ENCODE measurements around the gene CMTM7. TPM values are rescaled to one million over a fixed set of nuclear protein-coding genes. Genes with fewer than 3 reads are reported as not detected.

Gene CMTM7
- total and polyA plus RNA-seq, 11 donors: 2.3 to 16.8 (median 3.6) TPM

DNA sequence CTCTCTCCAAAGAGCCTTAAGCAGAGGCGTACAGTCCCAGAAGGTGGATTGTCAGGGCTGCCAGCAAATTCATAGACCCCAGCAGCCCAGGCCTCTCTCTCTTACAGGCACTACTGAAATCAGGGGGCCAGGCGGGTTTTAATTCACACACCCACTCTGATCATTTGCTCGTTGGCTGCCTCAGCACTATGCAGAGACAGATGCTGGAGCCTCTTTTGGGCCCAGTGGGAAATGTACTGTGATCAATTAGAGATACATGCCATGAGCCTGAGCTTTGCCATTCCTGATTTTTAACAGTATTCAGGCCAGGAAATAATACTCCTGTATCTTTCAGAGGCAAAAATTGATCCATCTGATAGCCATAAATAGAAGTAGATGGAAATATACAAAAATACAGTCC is 58.0 kb downstream of the CMTM7 start:
- intact Hi-C loops (cut with DNase I): no loop called here
- Histone ChIP-seq H3K27me3 (no peaks in the 10 kb centered on the region), H3K4me1 (peaks cover 0 to 7% (median 0%) of the 10 kb centered on the region in 12 donors), H3K36me3 (peaks cover 0 to 48% (median 1%) of the 10 kb centered on the region in 9 donors), H3K9me3 (peaks cover 0 to under 1% (median 0%) of the 10 kb centered on the region in 12 donors), H3K27ac (no peak overlapping the region), H3K4me3 (no peak overlapping the region)
- TF ChIP-seq, protein P1, sequence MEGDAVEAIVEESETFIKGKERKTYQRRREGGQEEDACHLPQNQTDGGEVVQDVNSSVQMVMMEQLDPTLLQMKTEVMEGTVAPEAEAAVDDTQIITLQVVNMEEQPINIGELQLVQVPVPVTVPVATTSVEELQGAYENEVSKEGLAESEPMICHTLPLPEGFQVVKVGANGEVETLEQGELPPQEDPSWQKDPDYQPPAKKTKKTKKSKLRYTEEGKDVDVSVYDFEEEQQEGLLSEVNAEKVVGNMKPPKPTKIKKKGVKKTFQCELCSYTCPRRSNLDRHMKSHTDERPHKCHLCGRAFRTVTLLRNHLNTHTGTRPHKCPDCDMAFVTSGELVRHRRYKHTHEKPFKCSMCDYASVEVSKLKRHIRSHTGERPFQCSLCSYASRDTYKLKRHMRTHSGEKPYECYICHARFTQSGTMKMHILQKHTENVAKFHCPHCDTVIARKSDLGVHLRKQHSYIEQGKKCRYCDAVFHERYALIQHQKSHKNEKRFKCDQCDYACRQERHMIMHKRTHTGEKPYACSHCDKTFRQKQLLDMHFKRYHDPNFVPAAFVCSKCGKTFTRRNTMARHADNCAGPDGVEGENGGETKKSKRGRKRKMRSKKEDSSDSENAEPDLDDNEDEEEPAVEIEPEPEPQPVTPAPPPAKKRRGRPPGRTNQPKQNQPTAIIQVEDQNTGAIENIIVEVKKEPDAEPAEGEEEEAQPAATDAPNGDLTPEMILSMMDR (IDR thresholded peaks at IDR 0.05): no peak
- TF ChIP-seq POLR2A (IDR thresholded peaks at IDR 0.05): no peak
- no peak for DNase-seq
- ATAC-seq: no peak
- 89 to 100% (median 96%) methylated on average over 2 to 3 of the region's 3 CpGs for WGBS, 4 donors

DNA sequence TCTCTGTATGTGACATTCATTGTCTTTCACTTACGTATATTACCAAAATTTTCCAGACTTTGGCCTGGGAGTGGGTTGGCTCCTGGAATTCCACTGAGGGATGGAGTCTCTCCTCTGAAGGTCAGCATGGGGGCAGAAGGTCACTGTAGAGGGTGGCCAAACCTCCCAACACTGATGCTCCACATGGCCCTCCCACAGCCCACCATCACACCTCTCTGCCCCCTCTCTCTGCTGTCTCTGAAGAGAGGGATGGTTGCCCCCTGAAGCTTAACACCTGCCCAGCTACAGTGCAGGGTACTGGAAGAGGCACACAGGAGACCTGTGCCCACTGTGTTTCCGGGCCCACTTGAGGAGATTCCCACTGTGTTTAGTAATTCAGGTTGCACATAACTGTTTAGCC is 58.8 kb downstream of the CMTM7 start:
- WGBS, 4 donors: 85 to 100% (median 97%) methylated on average over 2 of the region's 2 CpGs
- intact Hi-C loops (cut with DNase I): no loop called here

DNA sequence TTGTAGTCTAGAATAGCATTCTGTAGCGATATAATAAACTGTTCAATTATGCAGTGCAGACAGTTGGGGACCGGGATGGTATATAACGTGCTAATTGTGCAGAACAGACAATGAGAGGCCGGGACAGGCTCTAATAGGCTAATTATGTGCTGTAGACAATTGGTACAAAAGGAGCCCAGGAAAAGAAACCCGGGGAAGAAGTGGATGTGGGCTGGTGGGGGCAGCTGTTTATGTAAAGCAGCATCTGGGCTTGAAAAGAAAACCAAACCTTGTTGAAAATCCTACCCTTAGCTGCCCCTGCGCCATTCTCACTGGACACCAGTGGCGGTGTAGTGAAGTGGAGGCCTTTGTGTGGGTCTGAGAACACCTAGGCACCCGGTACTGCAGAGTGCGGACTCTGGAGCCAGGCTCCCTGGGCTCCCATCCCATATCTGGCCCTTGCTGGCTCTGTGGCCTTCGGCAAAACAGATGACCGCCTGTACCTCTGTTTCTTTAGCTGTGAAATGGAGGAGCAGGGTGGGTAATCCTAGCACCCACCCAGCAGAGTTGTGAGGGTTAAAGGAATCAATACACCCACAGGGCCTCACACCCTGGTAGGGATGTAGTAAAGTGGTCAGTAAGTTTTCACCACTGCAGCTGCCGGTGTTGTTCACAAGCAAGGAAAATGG is 59.5 kb downstream of the CMTM7 start:
- no peaks in the 10 kb centered on the region for H3K27me3 ChIP-seq
- ATAC-seq (no peak), DNase-seq (no peak)
- peaks cover 0 to 57% (median 0%) of the 10 kb centered on the region in 9 donors for H3K36me3 ChIP-seq
- TF ChIP-seq POLR2A (IDR thresholded peaks at IDR 0.05): no peak
- no peak overlapping the region for H3K4me3 ChIP-seq
- intact Hi-C loops (cut with DNase I): no loop called here
- WGBS, 4 donors: 93 to 98% (median 95%) methylated on average over 12 of the region's 12 CpGs
- no peak overlapping the region for H3K27ac ChIP-seq
- no peaks in the 10 kb centered on the region for H3K9me3 ChIP-seq
- H3K4me1 ChIP-seq: peaks cover 0 to 10% (median 0%) of the 10 kb centered on the region in 12 donors

More for the DNA sequence above, 58.8 kb downstream of the CMTM7 start:
- Histone ChIP-seq H3K36me3 (peaks cover 0 to 56% (median 0%) of the 10 kb centered on the region in 9 donors), H3K4me3 (no peak overlapping the region), H3K4me1 (peaks cover 0 to 7% (median 0%) of the 10 kb centered on the region in 12 donors), H3K9me3 (no peaks in the 10 kb centered on the region), H3K27me3 (no peaks in the 10 kb centered on the region), H3K27ac (no peak overlapping the region)
- DNase-seq (no peak), ATAC-seq (no peak)
- TF ChIP-seq POLR2A (IDR thresholded peaks at IDR 0.05): no peak
- TF ChIP-seq, protein P1 (IDR thresholded peaks at IDR 0.05): no peak

DNA sequence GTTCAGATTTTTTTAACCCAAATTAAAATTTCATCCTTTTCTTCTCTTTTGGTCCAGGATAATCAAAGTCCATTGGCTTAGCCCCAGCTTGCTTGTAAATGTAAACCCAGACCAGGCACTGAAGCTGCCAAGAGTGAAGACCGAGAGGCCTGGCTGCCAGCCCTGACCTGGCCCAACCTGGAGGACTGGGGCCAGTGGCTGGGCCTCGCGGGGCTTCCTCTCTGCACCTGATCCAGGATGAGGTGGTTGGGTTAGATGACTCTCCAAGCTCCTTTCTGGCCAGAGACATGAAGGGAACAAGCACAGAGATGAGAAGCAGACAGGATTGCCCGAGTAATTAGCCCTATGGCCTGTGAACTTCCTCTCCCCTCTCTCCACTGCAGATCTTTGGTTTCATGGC is 60.4 kb downstream of the CMTM7 start:
- TF ChIP-seq, protein P1 (IDR thresholded peaks at IDR 0.05): no peak
- TF ChIP-seq POLR2A (IDR thresholded peaks at IDR 0.05): no peak
- no peak for DNase-seq
- Histone ChIP-seq H3K9me3 (no peaks in the 10 kb centered on the region), H3K36me3 (peaks cover 0 to 57% (median 0%) of the 10 kb centered on the region in 9 donors), H3K27me3 (no peaks in the 10 kb centered on the region), H3K27ac (no peak overlapping the region), H3K4me3 (no peak overlapping the region), H3K4me1 (peaks cover 0 to 15% (median 0%) of the 10 kb centered on the region in 12 donors)
- intact Hi-C loops (cut with DNase I): no loop called here
- 75 to 82% (median 78%) methylated on average over 3 to 4 of the region's 4 CpGs for WGBS, 4 donors
- ATAC-seq: no peak
